GM12873 (cell line): ENCODE results near the gene TDP1.

Experiments used
- CTCF ChIP-seq: IDR thresholded peaks from 2 replicates; pipeline ENCODE4 v1.5.1; 2012; ENCODE audit warnings: low read depth, mild to moderate bottlenecking, moderate library complexity, low read length, control low read depth; ENCODE audit not compliant: insufficient read depth; ENCODE audit errors: missing control alignments

Gene TDP1

GRCh38 chr14:89990623-89991275 lies 35.0 kb downstream of the TDP1 start:
- TF ChIP-seq CTCF = no peak

GRCh38 chr14:89992273-89992672 lies 36.5 kb downstream of the TDP1 start:
- no peak for TF ChIP-seq CTCF

- no peak for TF ChIP-seq CTCF
Observed at GRCh38 chr14:89996963-89997362, 41.2 kb downstream of the TDP1 start.

GRCh38 chr14:90000935-90001334 lies 45.2 kb downstream of the TDP1 start:
- TF ChIP-seq CTCF = no peak

GRCh38 chr14:90003526-90004307 lies 48.0 kb downstream of the TDP1 start:
- TF ChIP-seq CTCF = no peak

GRCh38 chr14:90005441-90005840 lies 49.7 kb downstream of the TDP1 start:
- TF ChIP-seq CTCF = no peak

- TF ChIP-seq CTCF = no peak
Observed at GRCh38 chr14:90005939-90006530, 50.3 kb downstream of the TDP1 start.
